GM06990 (cell line): ENCODE results near the gene MAGI1.

Experiments used
- DNase-seq: peaks from one replicate; pipeline ENCODE4 v3.0.0-alpha.2; 2011; ENCODE audit not compliant: insufficient read length; ENCODE audit errors: extremely low read depth
- H3K27me3 ChIP-seq: replicated peaks from 2 replicates; pipeline ENCODE4 v1.6.0; 2011; ENCODE audit warnings: low read length; ENCODE audit not compliant: control insufficient read depth, insufficient read depth
- H3K36me3 ChIP-seq: 2 replicates; pipeline ENCODE4 v1.5.1; 2011; ENCODE audit warnings: low read length; ENCODE audit not compliant: control insufficient read depth, insufficient read depth
- H3K4me3 ChIP-seq: replicated peaks from 2 replicates; pipeline ENCODE4 v1.5.1; 2011; ENCODE audit warnings: low read depth, mild to moderate bottlenecking, control low read depth, low read length
- TF ChIP-seq, protein P1 (sequence below): IDR thresholded peaks from 2 replicates; pipeline ENCODE4 v1.5.1; 2011; ENCODE audit warnings: low read length, control low read depth, mild to moderate bottlenecking, inconsistent platforms; ENCODE audit not compliant: insufficient read depth, poor library complexity, severe bottlenecking

The MAGI1 gene

DNA sequence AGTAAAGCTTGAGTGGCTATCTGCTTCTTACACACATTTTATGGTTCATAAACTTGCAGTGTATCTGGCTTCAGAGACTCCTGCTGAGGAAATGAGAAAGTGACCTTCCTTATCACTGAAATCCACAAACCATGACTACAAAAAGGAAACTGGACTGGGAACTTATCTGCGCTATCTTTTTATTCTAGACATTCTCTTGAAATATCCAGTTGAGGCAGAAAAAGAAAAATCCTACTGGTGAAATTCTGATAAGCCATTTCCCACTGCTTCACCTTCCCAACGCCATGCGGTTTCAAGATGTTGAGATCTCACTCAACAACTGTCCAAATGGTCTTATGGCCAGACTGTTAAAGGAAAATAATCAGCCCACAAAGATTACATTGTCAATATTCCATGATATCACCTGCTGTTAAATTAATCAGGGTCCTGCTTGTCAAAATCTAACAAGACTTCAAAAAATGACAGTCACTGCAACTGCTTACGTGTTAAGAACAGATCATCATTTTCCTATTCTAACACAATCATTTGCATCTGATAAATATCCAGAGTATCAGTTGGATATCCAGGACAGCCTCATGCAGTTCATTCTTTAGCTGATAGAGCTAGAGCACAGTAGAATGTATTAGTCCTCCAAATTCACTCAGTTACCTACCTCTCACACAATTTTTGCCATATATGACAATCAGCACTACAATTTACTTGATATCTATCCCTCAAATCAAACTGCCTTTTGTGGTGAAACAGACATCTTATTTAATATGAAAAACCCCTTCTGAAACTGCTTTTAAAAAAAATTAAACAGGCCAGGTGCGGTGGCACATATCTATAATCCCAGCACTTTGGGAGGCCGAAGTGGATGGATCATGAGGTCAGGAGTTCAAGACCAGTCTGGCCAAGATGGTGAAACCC, 538.1 kb downstream of the MAGI1 start:
- Histone ChIP-seq H3K27me3 (no peaks in the 10 kb centered on the region), H3K4me3 (no peak overlapping the region), H3K36me3 (no peaks in the 10 kb centered on the region)
- TF ChIP-seq, protein P1, sequence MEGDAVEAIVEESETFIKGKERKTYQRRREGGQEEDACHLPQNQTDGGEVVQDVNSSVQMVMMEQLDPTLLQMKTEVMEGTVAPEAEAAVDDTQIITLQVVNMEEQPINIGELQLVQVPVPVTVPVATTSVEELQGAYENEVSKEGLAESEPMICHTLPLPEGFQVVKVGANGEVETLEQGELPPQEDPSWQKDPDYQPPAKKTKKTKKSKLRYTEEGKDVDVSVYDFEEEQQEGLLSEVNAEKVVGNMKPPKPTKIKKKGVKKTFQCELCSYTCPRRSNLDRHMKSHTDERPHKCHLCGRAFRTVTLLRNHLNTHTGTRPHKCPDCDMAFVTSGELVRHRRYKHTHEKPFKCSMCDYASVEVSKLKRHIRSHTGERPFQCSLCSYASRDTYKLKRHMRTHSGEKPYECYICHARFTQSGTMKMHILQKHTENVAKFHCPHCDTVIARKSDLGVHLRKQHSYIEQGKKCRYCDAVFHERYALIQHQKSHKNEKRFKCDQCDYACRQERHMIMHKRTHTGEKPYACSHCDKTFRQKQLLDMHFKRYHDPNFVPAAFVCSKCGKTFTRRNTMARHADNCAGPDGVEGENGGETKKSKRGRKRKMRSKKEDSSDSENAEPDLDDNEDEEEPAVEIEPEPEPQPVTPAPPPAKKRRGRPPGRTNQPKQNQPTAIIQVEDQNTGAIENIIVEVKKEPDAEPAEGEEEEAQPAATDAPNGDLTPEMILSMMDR, result no peak
- DNase-seq, result no peak

DNA sequence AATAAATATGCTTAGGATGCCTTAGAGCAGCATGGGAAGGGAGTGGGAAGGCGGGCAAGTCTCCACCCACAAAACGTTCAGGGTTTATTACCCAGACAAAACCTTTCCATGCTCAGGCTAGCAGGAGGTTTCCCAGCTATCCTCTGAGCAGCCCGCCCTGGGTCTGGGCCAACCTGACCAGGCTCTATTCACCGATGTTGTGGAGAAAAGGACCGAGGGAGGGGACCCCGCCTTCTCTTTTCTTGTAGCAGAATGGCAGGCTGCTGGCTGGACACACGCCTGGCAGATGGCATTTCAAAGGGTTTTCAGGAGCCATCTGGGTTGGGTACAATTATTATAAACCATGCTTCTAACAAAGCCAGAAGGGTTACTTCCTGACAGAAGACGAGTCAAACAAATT, 540.9 kb downstream of the MAGI1 start:
- no peak for DNase-seq
- TF ChIP-seq, protein P1, result no peak
- no peak overlapping the region for H3K4me3 ChIP-seq
- H3K27me3 ChIP-seq, result no peaks in the 10 kb centered on the region
- no peaks in the 10 kb centered on the region for H3K36me3 ChIP-seq

DNA sequence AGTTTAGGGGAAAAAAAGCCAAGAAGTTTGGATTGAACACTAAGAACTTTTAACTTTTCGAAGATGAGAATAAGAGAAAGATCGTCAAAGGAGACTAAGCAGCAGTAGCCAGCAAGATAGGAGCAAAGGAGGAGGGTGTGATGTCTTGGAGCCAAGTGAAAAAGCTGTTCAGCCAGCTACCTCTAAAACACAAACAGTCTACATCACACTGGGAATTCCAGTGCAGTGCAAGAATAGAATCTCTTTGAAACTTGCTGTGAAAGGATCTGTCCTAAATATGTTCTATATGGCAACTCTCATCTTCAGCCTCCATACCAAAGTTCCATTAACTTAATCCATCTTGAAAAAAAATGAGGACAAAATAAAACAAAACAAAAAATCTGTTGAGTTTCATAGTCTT, 541.5 kb downstream of the MAGI1 start:
- no peak for DNase-seq
- Histone ChIP-seq H3K36me3 (no peaks in the 10 kb centered on the region), H3K27me3 (no peaks in the 10 kb centered on the region), H3K4me3 (no peak overlapping the region)
- TF ChIP-seq, protein P1, result no peak

DNA sequence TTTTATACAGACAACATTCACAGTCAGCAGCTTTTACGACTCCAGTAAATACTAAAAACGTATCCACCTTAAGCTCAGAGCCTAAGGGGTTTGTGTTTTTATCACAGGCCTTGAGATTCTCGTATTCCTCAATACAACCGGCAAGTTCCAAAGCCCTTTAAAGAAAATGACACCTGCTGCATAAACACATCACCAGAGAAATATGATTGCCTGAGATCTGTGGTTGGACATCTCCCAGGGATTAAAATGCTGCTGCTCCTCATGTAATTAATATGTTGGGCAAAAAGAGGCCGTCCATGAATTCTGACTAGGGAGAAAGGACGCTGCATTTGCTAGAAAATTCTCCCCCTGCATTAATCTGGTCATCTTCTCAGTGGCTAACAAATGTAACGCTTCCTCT, 544.8 kb downstream of the MAGI1 start:
- H3K4me3 ChIP-seq, result no peak overlapping the region
- TF ChIP-seq, protein P1, result no peak
- H3K36me3 ChIP-seq, result no peaks in the 10 kb centered on the region
- no peaks in the 10 kb centered on the region for H3K27me3 ChIP-seq
- DNase-seq, result no peak

DNA sequence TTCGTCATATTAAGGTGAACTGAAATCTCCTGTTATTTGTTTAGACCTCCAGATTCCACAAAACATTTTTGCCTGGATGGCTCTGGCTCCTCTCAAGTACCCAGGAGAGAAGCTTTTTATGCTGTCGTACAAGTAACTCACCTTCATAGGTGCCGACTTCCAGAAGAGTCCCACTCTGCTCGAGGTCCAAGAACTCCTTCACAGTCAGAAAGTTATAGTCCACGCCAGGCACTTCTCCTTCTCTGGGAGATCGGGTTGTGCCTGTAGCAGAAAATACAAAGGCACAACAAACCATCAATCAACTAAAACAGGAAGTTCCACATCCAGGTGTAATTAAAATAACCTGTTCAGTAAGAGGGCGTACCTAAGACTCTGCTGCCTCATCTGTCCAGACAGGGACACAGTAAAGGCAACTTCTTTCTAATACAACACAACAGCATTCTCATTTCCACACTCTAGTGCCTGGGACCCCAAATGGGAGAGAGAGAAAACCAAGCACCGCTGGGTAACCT, 545.3 kb downstream of the MAGI1 start:
- TF ChIP-seq, protein P1, result no peak
- DNase-seq, result no peak
- no peak overlapping the region for H3K4me3 ChIP-seq
- no peaks in the 10 kb centered on the region for H3K36me3 ChIP-seq
- no peaks in the 10 kb centered on the region for H3K27me3 ChIP-seq

DNA sequence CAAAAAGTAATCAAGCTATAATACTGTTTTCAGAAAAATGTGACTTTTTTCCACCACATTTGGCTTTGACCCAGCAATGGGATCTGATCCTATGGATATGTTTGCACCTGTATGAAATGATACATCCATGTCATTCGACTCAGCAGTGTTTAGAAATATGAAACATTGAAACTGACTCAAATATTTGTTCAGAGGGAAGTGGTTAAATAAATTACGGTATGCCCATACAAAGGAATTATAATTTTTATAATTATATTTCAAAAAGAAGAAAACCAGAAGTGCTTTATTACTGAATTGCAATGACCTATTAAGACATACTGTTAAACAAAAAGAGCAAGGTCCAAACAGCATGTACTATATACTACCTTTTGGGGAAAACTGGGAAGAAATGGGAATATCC, 546.5 kb downstream of the MAGI1 start:
- no peaks in the 10 kb centered on the region for H3K36me3 ChIP-seq
- H3K4me3 ChIP-seq, result no peak overlapping the region
- DNase-seq, result no peak
- no peaks in the 10 kb centered on the region for H3K27me3 ChIP-seq
- TF ChIP-seq, protein P1, result no peak
